CD14-positive monocyte (primary cell): ENCODE measurements around the gene SLC6A12. TPM values are rescaled to one million over a fixed set of nuclear protein-coding genes. Genes with fewer than 3 reads are reported as not detected.

Experiments
- DNase-seq, 3 donors: peaks; one replicate each; pipeline ENCODE4 v3.0.0-alpha.2; 2011 to 2022
- H2AFZ ChIP-seq: 2 replicates; pipeline ENCODE4 v1.6.0; 2012; ENCODE audit warnings: mild to moderate bottlenecking, low read depth, low read length, inconsistent platforms; ENCODE audit not compliant: insufficient read depth, poor library complexity, severe bottlenecking
- H3K27ac ChIP-seq, 2 donors: 1 replicate in 1 of 2; 2 replicates in 1 of 2; pipeline ENCODE4 v1.5.1; 2012 to 2013; ENCODE audit warnings: low read length in 2 of 2, control low read depth in 1 of 2, inconsistent platforms in 1 of 2, low read depth in 1 of 2, mild to moderate bottlenecking in 1 of 2
- H3K27me3 ChIP-seq, 2 donors: one replicate each; pipeline versions ENCODE4 v1.6.0 to v1.6.1; 2011 to 2013; ENCODE audit warnings: low read length in 2 of 2; ENCODE audit not compliant: control insufficient read depth in 2 of 2, insufficient read depth in 2 of 2
- H3K36me3 ChIP-seq, 2 donors: replicated peaks in 1 of 2; 1 replicate in 1 of 2; 2 replicates in 1 of 2; pipeline versions ENCODE4 v1.5.1 to v1.6.1; 2012 to 2013; ENCODE audit warnings: low read length in 2 of 2, control low read depth in 1 of 2, inconsistent platforms in 1 of 2, mild to moderate bottlenecking in 1 of 2; ENCODE audit not compliant: insufficient read depth in 2 of 2, control insufficient read depth in 1 of 2
- H3K4me1 ChIP-seq, 2 donors: 1 replicate in 1 of 2; 2 replicates in 1 of 2; pipeline versions ENCODE4 v1.5.1 to v1.6.1; 2012 to 2013; ENCODE audit warnings: low read length in 2 of 2, control low read depth in 1 of 2, inconsistent platforms in 1 of 2, mild to moderate bottlenecking in 1 of 2, moderate library complexity in 1 of 2; ENCODE audit not compliant: insufficient read depth in 2 of 2, control insufficient read depth in 1 of 2
- H3K4me2 ChIP-seq: replicated peaks from 2 replicates; pipeline ENCODE3; 2012; ENCODE audit warnings: low read length, moderate library complexity, mild to moderate bottlenecking; ENCODE audit not compliant: poor library complexity, severe bottlenecking; ENCODE audit errors: extremely low read depth
- H3K4me3 ChIP-seq, 3 experiments: fragments of 200-600 bp in 1 of 3; sonication (generic) in 1 of 3; replicated peaks in 1 of 3; 1 replicate in 2 of 3; 2 replicates in 1 of 3; pipeline ENCODE4 v1.5.1; 2011 to 2013; ENCODE audit warnings: low read length in 3 of 3, mild to moderate bottlenecking in 3 of 3, control low read depth in 2 of 3, low read depth in 2 of 3, inconsistent platforms in 1 of 3, moderate library complexity in 1 of 3
- H3K79me2 ChIP-seq: 2 replicates; pipeline ENCODE4 v1.6.0; 2012; ENCODE audit warnings: mild to moderate bottlenecking, control low read depth, inconsistent platforms, low read length, moderate library complexity; ENCODE audit not compliant: insufficient read depth
- H3K9ac ChIP-seq: 2 replicates; pipeline ENCODE4 v1.6.0; 2017; ENCODE audit warnings: low read length, mild to moderate bottlenecking; ENCODE audit not compliant: insufficient read depth, poor library complexity, severe bottlenecking
- H3K9me3 ChIP-seq, 2 donors: replicated peaks in 1 of 2; 1 replicate in 1 of 2; 2 replicates in 1 of 2; pipeline versions ENCODE4 v1.5.1 to v1.6.1; 2012 to 2013; ENCODE audit warnings: low read length in 2 of 2, control low read depth in 1 of 2; ENCODE audit not compliant: control insufficient read depth in 1 of 2, insufficient read depth in 1 of 2
- H4K20me1 ChIP-seq: 2 replicates; pipeline ENCODE4 v1.6.0; 2012; ENCODE audit warnings: mild to moderate bottlenecking, low read length, control low read depth, moderate library complexity; ENCODE audit not compliant: insufficient read depth
- H3K27ac Mint-ChIP-seq, 7 donors: one replicate each; pipeline ENCODE4 v1.8.0; 2020; ENCODE audit warnings: mild to moderate bottlenecking in 7 of 7, mixed read lengths in 7 of 7, moderate library complexity in 6 of 7, inconsistent platforms in 2 of 7
- H3K27me3 Mint-ChIP-seq, 3 donors: one replicate each; pipeline ENCODE4 v1.8.0; 2021 to 2022; ENCODE audit warnings: low read depth in 3 of 3, mild to moderate bottlenecking in 3 of 3, mixed read lengths in 3 of 3, moderate library complexity in 3 of 3, inconsistent platforms in 1 of 3
- H3K36me3 Mint-ChIP-seq, 2 donors: one replicate each; pipeline ENCODE4 v1.8.0; 2020; ENCODE audit warnings: mixed read lengths in 2 of 2, inconsistent platforms in 1 of 2, mild to moderate bottlenecking in 1 of 2
- H3K4me1 Mint-ChIP-seq: one replicate; pipeline ENCODE4 v1.8.0; 2020; ENCODE audit warnings: mild to moderate bottlenecking, mixed read lengths
- H3K4me3 Mint-ChIP-seq, 2 donors: one replicate each; pipeline ENCODE4 v1.8.0; 2020; ENCODE audit warnings: mild to moderate bottlenecking in 2 of 2, mixed read lengths in 2 of 2, moderate library complexity in 1 of 2
- H3K9me3 Mint-ChIP-seq, 7 donors: one replicate each; pipeline ENCODE4 v1.8.0; 2020 to 2022; ENCODE audit warnings: mixed read lengths in 7 of 7, mild to moderate bottlenecking in 6 of 7, moderate library complexity in 6 of 7, inconsistent platforms in 2 of 7
- CTCF ChIP-seq: fragments of 200-600 bp; IDR thresholded peaks from one replicate; pipeline ENCODE4 v1.8.0; 2022; ENCODE audit warnings: antibody characterized with exemption, mild to moderate bottlenecking
- WGBS: methylation state at CpG from one replicate; pipeline ENCODE4 v1.1.5; 2013; ENCODE audit warnings: missing lambda C conversion rate; ENCODE audit not compliant: insufficient coverage; 5-methylcytosine and 5-hydroxymethylcytosine counted together
- intact Hi-C, 2 donors: fragments of 100-400 bp; cut with micrococcal nuclease; formaldehyde crosslinking; loops; one replicate each; pipeline versions ENCODE4 v1.15.0 to v1.15.1; 2023
- polyA plus RNA-seq, 3 donors: library from polyadenylated mRNA; depleted of rRNA in 1 of 3; unstranded in 2 of 3; stranded (reverse) in 1 of 3; fragments of 300-500 nt in 2 of 3; fragments of >200 nt in 1 of 3; fragmentation: Illumina TruSeq in 2 of 3; gene quantifications; 1 replicate in 2 of 3; 2 replicates in 1 of 3; pipeline ENCODE4 v1.2.3, GENCODE V29; 2012 to 2021

Gene SLC6A12
- polyA plus RNA-seq, 3 donors = 5.7 to 8.3 (median 8.0) TPM

DNA sequence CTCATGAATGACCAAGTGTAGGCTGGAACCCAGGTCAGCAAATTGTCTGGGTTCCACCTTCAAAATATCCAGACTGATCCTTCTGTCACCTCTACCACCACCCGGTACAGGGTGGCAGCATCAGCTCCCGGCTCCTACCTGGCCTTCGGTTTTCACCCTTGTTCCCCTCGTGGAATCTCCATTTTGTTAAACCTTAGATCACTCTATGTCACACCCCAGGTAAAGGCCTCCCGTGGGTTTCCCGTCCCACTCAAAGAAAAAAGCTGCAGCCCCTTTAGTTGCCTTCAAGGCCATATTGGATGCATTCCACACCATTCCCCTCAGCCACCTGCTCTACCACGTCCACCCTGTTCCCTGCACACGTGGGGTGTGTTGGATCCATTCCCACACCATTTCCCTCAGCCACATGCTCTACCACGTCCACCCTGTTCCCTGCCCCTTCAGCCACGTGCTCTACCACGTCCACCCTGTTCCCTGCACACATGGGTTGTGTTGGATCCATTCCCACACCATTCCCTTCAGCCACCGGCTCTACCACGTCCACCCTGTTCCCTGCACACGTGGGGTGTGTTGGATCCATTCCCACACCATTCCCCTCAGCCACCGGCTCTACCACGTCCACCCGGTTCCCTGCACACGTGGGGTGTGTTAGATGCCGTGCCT is 24.9 kb upstream of the SLC6A12 start:
- H3K79me2 ChIP-seq = no peaks in the 10 kb centered on the region
- no peak overlapping the region for H3K4me2 ChIP-seq
- H4K20me1 ChIP-seq = no peaks in the 10 kb centered on the region
- Mint-ChIP-seq H3K27me3 (peaks cover 2 to 17% (median 12%) of the 10 kb centered on the region in 3 donors), H3K9me3 (peaks cover 16 to 37% (median 33%) of the 10 kb centered on the region in 7 donors), H3K27ac (no peak overlapping the region), H3K4me3 (no peak overlapping the region), H3K4me1 (no peaks in the 10 kb centered on the region), H3K36me3 (no peaks in the 10 kb centered on the region)
- H3K27ac ChIP-seq = no peak overlapping the region
- 91% methylated on average over 19 of the region's 19 CpGs for WGBS
- intact Hi-C loops = no loop called here
- H3K4me1 ChIP-seq = no peaks in the 10 kb centered on the region
- no peaks in the 10 kb centered on the region for H3K27me3 ChIP-seq
- H3K9me3 ChIP-seq = peaks cover 31 to 32% of the 10 kb centered on the region in 2 donors
- H3K36me3 ChIP-seq = no peaks in the 10 kb centered on the region
- H3K9ac ChIP-seq = no peak overlapping the region
- no peak for DNase-seq
- no peak overlapping the region for H2AFZ ChIP-seq
- no peak for TF ChIP-seq CTCF
- no peak overlapping the region for H3K4me3 ChIP-seq

DNA sequence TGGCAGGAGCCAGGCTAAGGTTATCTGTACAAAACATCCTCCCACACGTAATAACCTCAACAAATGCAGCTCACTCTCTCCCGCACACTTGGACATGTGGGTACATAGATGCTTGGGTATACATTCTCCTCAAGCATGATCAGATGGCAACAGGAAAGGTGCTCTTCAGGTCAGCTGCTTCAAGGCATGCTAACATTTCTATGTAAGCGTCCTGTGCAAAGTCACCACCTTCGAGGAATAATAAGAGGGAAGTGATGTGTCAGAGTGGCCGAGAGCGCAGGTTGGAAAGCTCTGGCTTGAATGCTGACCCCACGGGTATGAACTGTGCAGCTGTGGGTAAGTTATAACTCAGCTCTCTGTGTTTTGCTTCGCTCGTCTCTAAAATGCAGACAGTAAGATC is 24.2 kb upstream of the SLC6A12 start:
- no peak for DNase-seq
- no peak overlapping the region for H3K4me3 ChIP-seq
- H2AFZ ChIP-seq = no peak overlapping the region
- no peaks in the 10 kb centered on the region for H3K4me1 ChIP-seq
- intact Hi-C loops = no loop called here
- no peaks in the 10 kb centered on the region for H3K27me3 ChIP-seq
- H3K36me3 Mint-ChIP-seq = no peaks in the 10 kb centered on the region
- 98% methylated on average over 7 of the region's 9 CpGs for WGBS
- no peak overlapping the region for H3K9ac ChIP-seq
- no peak overlapping the region for H3K27ac ChIP-seq
- H3K36me3 ChIP-seq = no peaks in the 10 kb centered on the region
- peaks cover 31 to 32% of the 10 kb centered on the region in 2 donors for H3K9me3 ChIP-seq
- peaks cover 16 to 37% (median 33%) of the 10 kb centered on the region in 7 donors for H3K9me3 Mint-ChIP-seq
- H4K20me1 ChIP-seq = no peaks in the 10 kb centered on the region
- no peak overlapping the region for H3K4me3 Mint-ChIP-seq
- no peak overlapping the region for H3K27ac Mint-ChIP-seq
- H3K4me1 Mint-ChIP-seq = no peaks in the 10 kb centered on the region
- TF ChIP-seq CTCF = no peak
- no peak overlapping the region for H3K4me2 ChIP-seq
- no peaks in the 10 kb centered on the region for H3K79me2 ChIP-seq
- H3K27me3 Mint-ChIP-seq = peaks cover 6 to 14% (median 9%) of the 10 kb centered on the region in 3 donors
